ENCODE results near the gene SH2D5.
"Not testable (repeated sequence)": the region's sequence is repeated elsewhere in the genome, so short reads cannot be mapped to it uniquely, and the experiment has no call there.

SH2D5 gene

DNA sequence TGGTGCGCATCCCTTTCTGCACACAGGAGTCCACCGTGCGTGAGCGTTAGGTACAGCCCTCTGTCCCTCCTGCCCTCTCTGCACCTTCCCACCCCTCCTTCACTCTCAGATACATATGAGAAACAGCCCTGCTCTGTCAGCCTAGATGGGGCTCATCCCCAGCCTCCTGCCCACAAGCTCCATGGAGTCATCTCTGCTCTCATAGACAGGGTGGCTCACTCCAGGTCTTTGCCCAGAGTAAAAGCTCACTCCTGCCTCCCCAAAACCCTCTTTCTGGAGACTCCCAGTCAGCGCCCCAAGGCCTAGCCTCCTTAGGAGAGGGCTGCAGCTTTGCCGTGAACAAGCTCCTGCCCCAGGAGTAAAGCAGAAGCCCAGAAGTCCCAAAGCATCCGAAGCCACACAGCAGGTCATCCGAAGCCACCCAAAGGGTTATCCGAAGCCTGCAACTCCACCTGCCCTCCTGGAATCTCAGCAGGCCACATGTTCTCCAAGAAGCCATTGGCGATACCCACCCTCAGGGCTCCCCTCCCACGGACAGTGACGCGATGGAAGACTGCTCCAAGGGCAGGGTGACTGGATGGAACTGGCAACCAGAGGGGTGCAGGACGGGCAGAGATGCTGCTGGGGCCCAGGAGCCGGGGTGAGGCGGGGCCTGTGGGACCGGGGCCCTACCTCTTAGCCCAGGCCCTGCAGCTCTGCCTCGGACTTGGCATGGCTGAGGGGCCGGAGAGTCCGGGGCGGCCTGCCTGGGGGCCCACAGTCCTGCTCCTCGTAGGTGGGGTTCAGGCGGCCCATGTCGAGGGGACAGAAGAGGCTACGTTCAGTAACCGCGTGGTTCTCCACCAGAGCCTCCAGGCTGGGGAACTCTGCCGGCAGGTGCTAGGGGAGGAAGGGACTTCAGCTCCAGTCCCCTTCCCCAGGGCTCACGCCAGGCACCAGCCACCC is 11.1 kb downstream of the SH2D5 start:
- H3K9ac ChIP-seq (ENCODE audit: low read length in 5 of 5), result no peak overlapping the region
- H3K9me3 ChIP-seq (ENCODE audit: control insufficient read depth in 5 of 5, low read length in 5 of 5), result no peaks in the 10 kb centered on the region
- no peaks in the 10 kb centered on the region for H3K36me3 ChIP-seq (ENCODE audit: control insufficient read depth in 5 of 5, insufficient read depth in 5 of 5, low read length in 5 of 5)
- peaks cover 0 to 5% (median 5%) of the 10 kb centered on the region in 5 donors for H3K27me3 ChIP-seq (ENCODE audit: control insufficient read depth in 5 of 5, insufficient read depth in 4 of 5, low read length in 5 of 5)
- H3K4me1 ChIP-seq (ENCODE audit: control insufficient read depth in 5 of 5, insufficient read depth in 5 of 5, low read length in 5 of 5), result peaks cover 0 to 11% (median 6%) of the 10 kb centered on the region in 5 donors
- no peak overlapping the region for H3K4me3 ChIP-seq (ENCODE audit: low read depth in 1 of 5, low read length in 5 of 5)
- no peak overlapping the region for H3K27ac ChIP-seq (ENCODE audit: low read depth, low read length)

DNA sequence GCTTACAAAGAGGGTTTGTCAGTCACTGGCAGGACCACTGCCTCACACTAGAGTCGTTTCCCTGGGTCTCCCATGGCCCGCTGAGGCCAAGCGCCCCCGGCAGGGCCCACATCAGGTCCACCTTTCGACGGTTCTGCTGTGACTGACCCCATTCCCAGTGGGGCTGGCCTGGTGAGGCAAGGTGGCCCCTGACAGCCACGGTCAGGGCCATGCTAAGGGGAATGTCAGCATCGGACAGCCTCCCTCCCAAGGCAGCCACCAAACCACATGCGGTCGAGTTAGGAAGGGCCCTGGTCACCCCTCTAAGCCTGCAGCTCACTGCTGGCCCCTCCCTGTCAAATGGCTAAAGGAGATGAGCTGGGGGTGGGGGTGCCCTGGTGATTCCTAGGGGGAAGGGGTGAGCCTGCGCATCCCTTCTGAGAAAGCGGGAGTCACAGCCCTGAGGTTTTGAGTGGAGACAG is 11.8 kb downstream of the SH2D5 start:
- Histone ChIP-seq H3K4me3 (ENCODE audit: low read depth in 1 of 5, low read length in 5 of 5) (no peak overlapping the region), H3K36me3 (ENCODE audit: control insufficient read depth in 5 of 5, insufficient read depth in 5 of 5, low read length in 5 of 5) (no peaks in the 10 kb centered on the region), H3K9ac (ENCODE audit: low read length in 5 of 5) (no peak overlapping the region), H3K9me3 (ENCODE audit: control insufficient read depth in 5 of 5, low read length in 5 of 5) (no peaks in the 10 kb centered on the region), H3K27me3 (ENCODE audit: control insufficient read depth in 5 of 5, insufficient read depth in 4 of 5, low read length in 5 of 5) (peaks cover 0 to 9% (median 8%) of the 10 kb centered on the region in 5 donors), H3K4me1 (ENCODE audit: control insufficient read depth in 5 of 5, insufficient read depth in 5 of 5, low read length in 5 of 5) (peaks cover 0 to 11% (median 6%) of the 10 kb centered on the region in 5 donors), H3K27ac (ENCODE audit: low read depth, low read length) (no peak overlapping the region)

DNA sequence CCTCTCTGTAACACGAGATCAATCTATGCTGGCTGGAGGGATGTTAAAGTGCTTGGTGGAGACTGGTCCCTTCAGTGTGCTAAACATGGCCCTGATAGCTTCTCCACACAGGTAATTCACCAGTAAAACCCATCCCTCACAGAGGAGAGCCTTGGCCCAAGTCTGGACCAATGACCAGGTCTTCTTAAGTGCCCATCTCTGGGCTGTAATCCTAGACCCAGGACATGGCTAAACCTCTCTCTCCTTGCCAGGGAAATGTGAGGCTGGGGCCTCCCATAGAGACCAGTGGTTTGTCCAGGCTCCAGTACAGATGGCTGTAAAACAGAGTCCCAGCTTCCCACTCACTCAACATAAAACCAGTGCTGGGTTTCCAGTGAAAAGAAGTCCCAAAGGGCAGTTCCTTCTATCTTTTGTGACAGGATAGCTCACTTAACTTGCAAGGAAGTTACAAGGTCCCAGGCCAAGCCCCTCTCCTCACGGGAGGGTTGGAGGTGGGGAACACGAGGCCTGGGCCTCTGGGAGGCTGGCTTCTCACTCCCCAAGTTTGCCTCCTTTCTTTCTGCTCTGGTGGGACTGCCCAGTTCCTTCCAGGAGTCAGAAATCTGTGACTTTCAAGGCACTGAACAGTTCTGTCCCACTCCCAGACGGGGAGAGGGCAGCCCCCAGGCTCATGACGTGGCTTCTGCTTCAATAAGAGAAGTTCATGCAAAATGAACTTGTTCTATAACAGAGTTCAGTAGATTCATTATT is 12.5 kb downstream of the SH2D5 start:
- H3K9me3 ChIP-seq (ENCODE audit: control insufficient read depth in 5 of 5, low read length in 5 of 5), result no peaks in the 10 kb centered on the region
- H3K9ac ChIP-seq (ENCODE audit: low read length in 5 of 5), result no peak overlapping the region

GRCh38 chr1:20719261-20719660 is 13.2 kb downstream of the SH2D5 start:
- peaks cover 0 to 11% (median 6%) of the 10 kb centered on the region in 5 donors for H3K4me1 ChIP-seq (ENCODE audit: control insufficient read depth in 5 of 5, insufficient read depth in 5 of 5, low read length in 5 of 5)
- no peaks in the 10 kb centered on the region for H3K9me3 ChIP-seq (ENCODE audit: control insufficient read depth in 5 of 5, low read length in 5 of 5)
- no peak overlapping the region for H3K9ac ChIP-seq (ENCODE audit: low read length in 5 of 5)
- peaks cover 0 to 14% (median 10%) of the 10 kb centered on the region in 5 donors for H3K27me3 ChIP-seq (ENCODE audit: control insufficient read depth in 5 of 5, insufficient read depth in 4 of 5, low read length in 5 of 5)
- H3K4me3 ChIP-seq (ENCODE audit: low read depth in 1 of 5, low read length in 5 of 5), result no peak overlapping the region
- H3K27ac ChIP-seq (ENCODE audit: low read depth, low read length), result no peak overlapping the region
- H3K36me3 ChIP-seq (ENCODE audit: control insufficient read depth in 5 of 5, insufficient read depth in 5 of 5, low read length in 5 of 5), result no peaks in the 10 kb centered on the region

More for the DNA sequence above, 12.5 kb downstream of the SH2D5 start:
- peaks cover 0 to 11% (median 6%) of the 10 kb centered on the region in 5 donors for H3K4me1 ChIP-seq (ENCODE audit: control insufficient read depth in 5 of 5, insufficient read depth in 5 of 5, low read length in 5 of 5)
- H3K4me3 ChIP-seq (ENCODE audit: low read depth in 1 of 5, low read length in 5 of 5), result no peak overlapping the region
- no peak overlapping the region for H3K27ac ChIP-seq (ENCODE audit: low read depth, low read length)
- H3K27me3 ChIP-seq (ENCODE audit: control insufficient read depth in 5 of 5, insufficient read depth in 4 of 5, low read length in 5 of 5), result peaks cover 0 to 14% (median 8%) of the 10 kb centered on the region in 5 donors
- no peaks in the 10 kb centered on the region for H3K36me3 ChIP-seq (ENCODE audit: control insufficient read depth in 5 of 5, insufficient read depth in 5 of 5, low read length in 5 of 5)

DNA sequence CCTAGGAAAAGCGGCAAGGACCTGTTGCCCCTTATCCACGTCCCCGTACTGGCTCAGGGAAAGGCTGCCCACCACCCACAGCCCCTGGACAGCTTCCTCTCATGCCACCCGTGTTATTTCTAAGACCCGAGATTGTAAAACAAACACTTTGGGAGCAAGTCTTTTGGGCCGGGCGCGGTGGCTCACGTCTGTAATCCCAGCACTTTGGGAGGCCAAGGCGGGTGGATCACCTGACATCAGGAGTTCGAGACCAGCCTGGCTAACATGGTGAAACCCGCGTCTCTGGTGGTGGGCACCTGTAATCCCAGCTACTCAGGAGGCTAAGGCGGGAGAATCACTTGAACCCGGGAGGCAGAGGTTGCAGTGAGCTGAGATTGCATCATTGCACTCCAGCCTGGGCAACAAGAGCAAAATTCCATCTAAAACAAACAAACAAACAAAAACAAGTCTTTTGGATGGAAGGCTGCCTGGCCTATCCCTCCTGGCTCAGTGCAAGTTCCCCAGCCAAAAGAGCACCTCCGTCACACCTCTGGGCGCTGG is 14.1 kb downstream of the SH2D5 start:
- not testable (repeated sequence) for H3K9me3 ChIP-seq (ENCODE audit: control insufficient read depth in 5 of 5, low read length in 5 of 5); H3K27ac ChIP-seq (ENCODE audit: low read depth, low read length); H3K36me3 ChIP-seq (ENCODE audit: control insufficient read depth in 5 of 5, insufficient read depth in 5 of 5, low read length in 5 of 5)
- Histone ChIP-seq H3K9ac (ENCODE audit: low read length in 5 of 5) (peak overlapping the region in 1 of 5 donors; percentile 63), H3K4me1 (ENCODE audit: control insufficient read depth in 5 of 5, insufficient read depth in 5 of 5, low read length in 5 of 5) (peaks cover 0 to 11% (median 6%) of the 10 kb centered on the region in 5 donors), H3K27me3 (ENCODE audit: control insufficient read depth in 5 of 5, insufficient read depth in 4 of 5, low read length in 5 of 5) (peaks cover 0 to 14% (median 10%) of the 10 kb centered on the region in 5 donors), H3K4me3 (ENCODE audit: low read depth in 1 of 5, low read length in 5 of 5) (peak overlapping the region in 3 of 5 donors; percentile 42 to 64 (median 42))

GRCh38 chr1:20717452-20718342 is 14.8 kb downstream of the SH2D5 start, which contains the start of gene KIF17:
Gene KIF17 (minus strand): TSS chr1:20718007. CDS start chr1:20717706, 301 bp downstream.
- Histone ChIP-seq H3K9ac (ENCODE audit: low read length in 5 of 5) (peak within 1 kb of the TSS in 1 of 5 donors; percentile 63), H3K36me3 (ENCODE audit: control insufficient read depth in 5 of 5, insufficient read depth in 5 of 5, low read length in 5 of 5) (no peaks in the 10 kb centered on the region), H3K9me3 (ENCODE audit: control insufficient read depth in 5 of 5, low read length in 5 of 5) (no peaks in the 10 kb centered on the region), H3K4me3 (ENCODE audit: low read depth in 1 of 5, low read length in 5 of 5) (peak within 1 kb of the TSS in 4 of 5 donors; percentile 42 to 64 (median 48)), H3K27ac (ENCODE audit: low read depth, low read length) (no peak within 1 kb of the TSS), H3K27me3 (ENCODE audit: control insufficient read depth in 5 of 5, insufficient read depth in 4 of 5, low read length in 5 of 5) (peaks cover 0 to 14% (median 10%) of the 10 kb centered on the region in 5 donors), H3K4me1 (ENCODE audit: control insufficient read depth in 5 of 5, insufficient read depth in 5 of 5, low read length in 5 of 5) (peaks cover 0 to 11% (median 6%) of the 10 kb centered on the region in 5 donors)

DNA sequence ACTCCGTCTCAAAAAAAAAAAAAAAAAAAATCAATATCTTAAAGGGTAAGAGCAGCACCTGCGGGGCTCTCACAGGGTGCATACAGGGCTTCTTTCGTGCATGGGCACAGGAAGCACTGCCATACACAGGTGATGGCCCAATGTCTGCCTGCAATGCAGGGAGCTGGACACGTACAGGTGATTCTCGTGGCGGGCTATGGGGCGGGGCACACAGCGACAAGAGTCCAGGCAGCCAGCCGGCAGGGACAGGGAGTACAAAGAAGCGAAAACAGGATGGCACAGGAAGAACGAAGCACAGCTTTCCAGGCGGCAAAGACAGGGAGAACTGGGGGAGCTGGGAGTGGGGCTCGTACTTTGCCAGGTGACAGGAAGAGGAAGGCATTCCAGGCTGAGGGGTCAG is 16.3 kb downstream of the SH2D5 start:
- Histone ChIP-seq H3K9me3 (ENCODE audit: control insufficient read depth in 5 of 5, low read length in 5 of 5) (no peaks in the 10 kb centered on the region), H3K4me1 (ENCODE audit: control insufficient read depth in 5 of 5, insufficient read depth in 5 of 5, low read length in 5 of 5) (peaks cover 0 to 11% (median 6%) of the 10 kb centered on the region in 5 donors), H3K27me3 (ENCODE audit: control insufficient read depth in 5 of 5, insufficient read depth in 4 of 5, low read length in 5 of 5) (peaks cover 7 to 14% (median 10%) of the 10 kb centered on the region in 5 donors), H3K27ac (ENCODE audit: low read depth, low read length) (no peak overlapping the region), H3K36me3 (ENCODE audit: control insufficient read depth in 5 of 5, insufficient read depth in 5 of 5, low read length in 5 of 5) (no peaks in the 10 kb centered on the region), H3K4me3 (ENCODE audit: low read depth in 1 of 5, low read length in 5 of 5) (no peak overlapping the region), H3K9ac (ENCODE audit: low read length in 5 of 5) (no peak overlapping the region)

DNA sequence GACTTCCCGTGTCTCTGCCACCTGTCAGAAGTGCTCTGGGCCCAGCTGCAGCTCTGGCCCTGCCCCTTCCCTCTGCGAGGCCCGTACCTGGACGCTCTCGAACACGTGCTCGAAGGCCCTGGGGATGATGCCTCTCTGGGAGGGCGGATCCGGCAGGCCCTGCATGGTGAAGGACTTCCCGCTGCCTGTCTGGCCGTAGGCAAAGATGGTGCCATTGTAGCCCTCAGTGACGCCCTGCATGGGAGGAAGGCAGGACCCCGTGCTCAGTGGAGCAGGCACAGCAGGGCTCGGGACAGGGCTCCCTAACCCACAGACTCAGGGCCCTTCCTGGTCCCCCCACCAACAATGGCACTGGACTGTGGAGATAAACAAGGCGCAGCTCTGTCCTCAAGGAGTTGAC is 17.1 kb downstream of the SH2D5 start:
- Histone ChIP-seq H3K27me3 (ENCODE audit: control insufficient read depth in 5 of 5, insufficient read depth in 4 of 5, low read length in 5 of 5) (peaks cover 10 to 20% (median 12%) of the 10 kb centered on the region in 5 donors), H3K4me1 (ENCODE audit: control insufficient read depth in 5 of 5, insufficient read depth in 5 of 5, low read length in 5 of 5) (peaks cover 0 to 11% (median 6%) of the 10 kb centered on the region in 5 donors), H3K36me3 (ENCODE audit: control insufficient read depth in 5 of 5, insufficient read depth in 5 of 5, low read length in 5 of 5) (no peaks in the 10 kb centered on the region), H3K9ac (ENCODE audit: low read length in 5 of 5) (no peak overlapping the region), H3K4me3 (ENCODE audit: low read depth in 1 of 5, low read length in 5 of 5) (no peak overlapping the region), H3K9me3 (ENCODE audit: control insufficient read depth in 5 of 5, low read length in 5 of 5) (no peaks in the 10 kb centered on the region), H3K27ac (ENCODE audit: low read depth, low read length) (no peak overlapping the region)

GRCh38 chr1:20713440-20713839 is 19.1 kb downstream of the SH2D5 start:
- Histone ChIP-seq H3K4me3 (ENCODE audit: low read depth in 1 of 5, low read length in 5 of 5) (no peak overlapping the region), H3K4me1 (ENCODE audit: control insufficient read depth in 5 of 5, insufficient read depth in 5 of 5, low read length in 5 of 5) (peaks cover 0 to 11% (median 6%) of the 10 kb centered on the region in 5 donors), H3K9ac (ENCODE audit: low read length in 5 of 5) (no peak overlapping the region), H3K36me3 (ENCODE audit: control insufficient read depth in 5 of 5, insufficient read depth in 5 of 5, low read length in 5 of 5) (no peaks in the 10 kb centered on the region), H3K9me3 (ENCODE audit: control insufficient read depth in 5 of 5, low read length in 5 of 5) (no peaks in the 10 kb centered on the region), H3K27ac (ENCODE audit: low read depth, low read length) (no peak overlapping the region), H3K27me3 (ENCODE audit: control insufficient read depth in 5 of 5, insufficient read depth in 4 of 5, low read length in 5 of 5) (peaks cover 10 to 25% (median 14%) of the 10 kb centered on the region in 5 donors)
